ENCODE data around the gene USP54.

The USP54 gene

GRCh38 chr10:73561192-73561591, 29.9 kb downstream of the USP54 start:
- Histone ChIP-seq H3K9me3 (ENCODE audit: control insufficient read depth, insufficient read depth, low read length) (no peaks in the 10 kb centered on the region), H3K27ac (ENCODE audit: low read depth, low read length) (no peak overlapping the region), H3K36me3 (ENCODE audit: control insufficient read depth, low read length) (no peaks in the 10 kb centered on the region)

GRCh38 chr10:73559590-73559989, 31.6 kb downstream of the USP54 start:
- Histone ChIP-seq H3K79me2 (ENCODE audit: control insufficient read depth, low read length) (no peaks in the 10 kb centered on the region), H4K20me1 (ENCODE audit: control insufficient read depth, insufficient read depth, low read depth, low read length) (no peaks in the 10 kb centered on the region), H3K36me3 (ENCODE audit: control insufficient read depth, low read length) (no peaks in the 10 kb centered on the region), H3K4me1 (ENCODE audit: control insufficient read depth, low read length) (no peaks in the 10 kb centered on the region), H3F3A (ENCODE audit: control insufficient read depth, insufficient read depth) (no peaks in the 10 kb centered on the region), H3K4me2 (ENCODE audit: low read length) (no peak overlapping the region), H3K4me3 (ENCODE audit: low read length) (no peak overlapping the region), H3K27me3 (ENCODE audit: control insufficient read depth, low read length) (no peaks in the 10 kb centered on the region), H3K27ac (ENCODE audit: low read depth, low read length) (no peak overlapping the region), H3K9me3 (ENCODE audit: control insufficient read depth, insufficient read depth, low read length) (no peaks in the 10 kb centered on the region), H3K9me2 (replicated peaks; ENCODE audit: control insufficient read depth, low read length) (no peaks in the 10 kb centered on the region)
- TF ChIP-seq EZH2phosphoT487 (IDR thresholded peaks at IDR 0.05; ENCODE audit: borderline replicate concordance, low read length): no peak
- no peak for TF ChIP-seq CTCF (IDR thresholded peaks at IDR 0.05; ENCODE audit: low read depth, low read length, poor library complexity, severe bottlenecking)

More at GRCh38 chr10:73561192-73561591, 29.9 kb downstream of the USP54 start:
- Histone ChIP-seq H3K27me3 (ENCODE audit: control insufficient read depth, low read length) (no peaks in the 10 kb centered on the region), H3K79me2 (ENCODE audit: control insufficient read depth, low read length) (no peaks in the 10 kb centered on the region), H3K4me3 (ENCODE audit: low read length) (no peak overlapping the region), H3K4me1 (ENCODE audit: control insufficient read depth, low read length) (no peaks in the 10 kb centered on the region), H3F3A (ENCODE audit: control insufficient read depth, insufficient read depth) (no peaks in the 10 kb centered on the region), H4K20me1 (ENCODE audit: control insufficient read depth, insufficient read depth, low read depth, low read length) (no peaks in the 10 kb centered on the region), H3K9me2 (replicated peaks; ENCODE audit: control insufficient read depth, low read length) (no peaks in the 10 kb centered on the region), H3K4me2 (ENCODE audit: low read length) (no peak overlapping the region)
- no peak for TF ChIP-seq CTCF (IDR thresholded peaks at IDR 0.05; ENCODE audit: low read depth, low read length, poor library complexity, severe bottlenecking)
- no peak for TF ChIP-seq EZH2phosphoT487 (IDR thresholded peaks at IDR 0.05; ENCODE audit: borderline replicate concordance, low read length)

GRCh38 chr10:73556855-73557254, 34.3 kb downstream of the USP54 start:
- no peaks in the 10 kb centered on the region for H3K27me3 ChIP-seq (ENCODE audit: control insufficient read depth, low read length)
- no peaks in the 10 kb centered on the region for H3K9me2 ChIP-seq (replicated peaks; ENCODE audit: control insufficient read depth, low read length)
- H3K27ac ChIP-seq (ENCODE audit: low read depth, low read length): no peak overlapping the region
- TF ChIP-seq CTCF (IDR thresholded peaks at IDR 0.05; ENCODE audit: low read depth, low read length, poor library complexity, severe bottlenecking) (no peak), EZH2phosphoT487 (IDR thresholded peaks at IDR 0.05; ENCODE audit: borderline replicate concordance, low read length) (no peak)
- no peak overlapping the region for H3K4me3 ChIP-seq (ENCODE audit: low read length)
- H3K9me3 ChIP-seq (ENCODE audit: control insufficient read depth, insufficient read depth, low read length): no peaks in the 10 kb centered on the region
- no peak overlapping the region for H3K4me2 ChIP-seq (ENCODE audit: low read length)
- no peaks in the 10 kb centered on the region for H4K20me1 ChIP-seq (ENCODE audit: control insufficient read depth, insufficient read depth, low read depth, low read length)
- H3F3A ChIP-seq (ENCODE audit: control insufficient read depth, insufficient read depth): no peaks in the 10 kb centered on the region
- no peaks in the 10 kb centered on the region for H3K79me2 ChIP-seq (ENCODE audit: control insufficient read depth, low read length)
- no peaks in the 10 kb centered on the region for H3K36me3 ChIP-seq (ENCODE audit: control insufficient read depth, low read length)
- H3K4me1 ChIP-seq (ENCODE audit: control insufficient read depth, low read length): no peaks in the 10 kb centered on the region

- H3K36me3 ChIP-seq (ENCODE audit: control insufficient read depth, low read length): no peaks in the 10 kb centered on the region
- TF ChIP-seq EZH2phosphoT487 (IDR thresholded peaks at IDR 0.05; ENCODE audit: borderline replicate concordance, low read length) (no peak), CTCF (IDR thresholded peaks at IDR 0.05; ENCODE audit: low read depth, low read length, poor library complexity, severe bottlenecking) (no peak)
- no peaks in the 10 kb centered on the region for H3K4me1 ChIP-seq (ENCODE audit: control insufficient read depth, low read length)
- H4K20me1 ChIP-seq (ENCODE audit: control insufficient read depth, insufficient read depth, low read depth, low read length): no peaks in the 10 kb centered on the region
- no peaks in the 10 kb centered on the region for H3K9me3 ChIP-seq (ENCODE audit: control insufficient read depth, insufficient read depth, low read length)
- no peaks in the 10 kb centered on the region for H3K27me3 ChIP-seq (ENCODE audit: control insufficient read depth, low read length)
- H3K27ac ChIP-seq (ENCODE audit: low read depth, low read length): no peak overlapping the region
- H3F3A ChIP-seq (ENCODE audit: control insufficient read depth, insufficient read depth): no peaks in the 10 kb centered on the region
- no peak overlapping the region for H3K4me2 ChIP-seq (ENCODE audit: low read length)
- no peak overlapping the region for H3K4me3 ChIP-seq (ENCODE audit: low read length)
- no peaks in the 10 kb centered on the region for H3K9me2 ChIP-seq (replicated peaks; ENCODE audit: control insufficient read depth, low read length)
- no peaks in the 10 kb centered on the region for H3K79me2 ChIP-seq (ENCODE audit: control insufficient read depth, low read length)
Observed at GRCh38 chr10:73554721-73555120, 36.4 kb downstream of the USP54 start.

All from DOHH2 (cell line).